GM18502 (cell line): ENCODE data around the gene PLEKHG3.
A peak's percentile ranks its signal among the peaks of the same experiment; 100 is the strongest.

ENCODE experiments used
- ATAC-seq: cut with Tn5 transposase; IDR thresholded peaks from one replicate; pipeline ENCODE4 v1.9.1; 2021; ENCODE audit warnings: mild to moderate bottlenecking; ENCODE audit not compliant: unreplicated experiment, poor library complexity

The PLEKHG3 gene

GRCh38 chr14:64761441-64762043, 57.3 kb downstream of the PLEKHG3 start:
- ATAC-seq: no peak

- ATAC-seq: no peak
These were observed 58.1 kb downstream of the PLEKHG3 start for GRCh38 chr14:64762044-64763034.

GRCh38 chr14:64763085-64763782, 59.0 kb downstream of the PLEKHG3 start:
- no peak for ATAC-seq

GRCh38 chr14:64763801-64764621, 59.8 kb downstream of the PLEKHG3 start:
- ATAC-seq: no peak

- peak; percentile 62 for ATAC-seq
These were observed 60.7 kb downstream of the PLEKHG3 start for GRCh38 chr14:64764641-64765520.

GRCh38 chr14:64765740-64766302, 61.6 kb downstream of the PLEKHG3 start:
- no peak for ATAC-seq

GRCh38 chr14:64766430-64767151, 62.4 kb downstream of the PLEKHG3 start:
- ATAC-seq: no peak

- ATAC-seq: no peak
These were observed 63.2 kb downstream of the PLEKHG3 start for GRCh38 chr14:64767215-64767964.

GRCh38 chr14:64768401-64769095, 64.3 kb downstream of the PLEKHG3 start:
- ATAC-seq: no peak

GRCh38 chr14:64769096-64770020, 65.1 kb downstream of the PLEKHG3 start:
- ATAC-seq: no peak

GRCh38 chr14:64770751-64771150, 66.5 kb downstream of the PLEKHG3 start:
- no peak for ATAC-seq

GRCh38 chr14:64771161-64771560, 66.9 kb downstream of the PLEKHG3 start:
- ATAC-seq: no peak

- ATAC-seq: no peak
These were observed 68.2 kb downstream of the PLEKHG3 start for GRCh38 chr14:64772397-64772950.

GRCh38 chr14:64773046-64773445, 68.8 kb downstream of the PLEKHG3 start:
- no peak for ATAC-seq

- no peak for ATAC-seq
These were observed 69.4 kb downstream of the PLEKHG3 start for GRCh38 chr14:64773577-64773976.

GRCh38 chr14:64774272-64774671, 70.0 kb downstream of the PLEKHG3 start:
- no peak for ATAC-seq
